Left lobe of liver (tissue), 2 donors: ENCODE measurements around the gene REG3A. TPM values are rescaled to one million over a fixed set of nuclear protein-coding genes. Genes with fewer than 3 reads are reported as not detected.

Experiments
- ATAC-seq: fragments of 200-7000 bp; cut with Tn5 transposase; one replicate; pipeline ENCODE4 v1.9.1; 2020; ENCODE audit warnings: mild to moderate bottlenecking, moderate library complexity
- DNase-seq: peaks from one replicate; pipeline ENCODE4 v3.0.0-alpha.2; 2020; ENCODE audit warnings: low spot score
- total RNA-seq: library from RNA; stranded (reverse); gene quantifications from one replicate; pipeline ENCODE4 v1.2.1, GENCODE V29; 2021
- donor health status: DM: no; HTN: no; CAD: no; lungs with moderate emphysema.
- donor health status: DM: no; HTN: yes; CAD: no.

Gene REG3A
- total RNA-seq, 1 donor from 2014 or later: 0.45 TPM

DNA sequence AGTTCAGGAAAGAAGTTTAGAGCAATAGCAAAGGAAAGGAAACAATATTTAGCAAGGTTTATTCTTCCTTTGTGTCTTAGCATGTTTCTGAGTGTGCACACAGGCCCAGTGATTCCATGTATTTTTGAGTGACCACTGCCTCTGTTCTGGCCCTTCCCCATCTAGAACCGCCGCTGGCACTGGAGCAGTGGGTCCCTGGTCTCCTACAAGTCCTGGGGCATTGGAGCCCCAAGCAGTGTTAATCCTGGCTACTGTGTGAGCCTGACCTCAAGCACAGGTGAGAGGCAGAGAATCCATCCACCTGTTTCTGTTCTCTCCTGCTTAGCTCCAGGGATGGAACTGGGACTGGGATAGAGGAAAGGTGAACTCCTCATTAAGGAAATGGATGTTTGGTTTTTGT lies 36.9 kb downstream of the REG3A start:
- no peak for DNase-seq
- no peak for ATAC-seq

DNA sequence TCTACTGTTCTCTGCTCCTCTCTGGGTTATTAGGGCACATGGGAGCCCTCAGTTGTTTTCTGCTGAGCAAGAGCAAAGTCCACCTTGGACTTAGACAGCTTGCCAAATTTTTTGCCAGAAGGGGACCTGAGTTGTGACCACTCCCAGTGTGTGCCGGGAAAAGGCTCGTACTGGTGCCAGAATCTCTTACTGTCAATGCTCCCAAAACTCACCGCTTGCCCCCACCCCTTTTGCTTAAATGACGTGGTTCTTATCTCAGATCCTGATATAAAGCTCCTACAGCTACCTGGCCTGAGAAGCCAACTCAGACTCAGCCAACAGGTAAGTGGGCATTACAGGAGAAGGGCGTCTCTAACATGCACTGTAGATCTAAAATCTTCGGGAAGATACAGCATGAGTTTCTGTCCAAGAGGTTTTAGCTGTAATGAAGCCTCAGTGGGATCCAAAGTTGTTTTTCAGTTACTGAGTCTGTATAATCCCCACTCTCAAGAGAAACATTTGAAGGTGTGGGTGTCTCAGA lies 39.3 kb downstream of the REG3A start, which contains the start of gene REG1A:
TSS of gene REG1A (plus strand) at position 295 of the 520 bp plus-strand sequence. CDS start 374 bp downstream, outside the sequence.
- ATAC-seq (no peak), DNase-seq (no peak)

DNA sequence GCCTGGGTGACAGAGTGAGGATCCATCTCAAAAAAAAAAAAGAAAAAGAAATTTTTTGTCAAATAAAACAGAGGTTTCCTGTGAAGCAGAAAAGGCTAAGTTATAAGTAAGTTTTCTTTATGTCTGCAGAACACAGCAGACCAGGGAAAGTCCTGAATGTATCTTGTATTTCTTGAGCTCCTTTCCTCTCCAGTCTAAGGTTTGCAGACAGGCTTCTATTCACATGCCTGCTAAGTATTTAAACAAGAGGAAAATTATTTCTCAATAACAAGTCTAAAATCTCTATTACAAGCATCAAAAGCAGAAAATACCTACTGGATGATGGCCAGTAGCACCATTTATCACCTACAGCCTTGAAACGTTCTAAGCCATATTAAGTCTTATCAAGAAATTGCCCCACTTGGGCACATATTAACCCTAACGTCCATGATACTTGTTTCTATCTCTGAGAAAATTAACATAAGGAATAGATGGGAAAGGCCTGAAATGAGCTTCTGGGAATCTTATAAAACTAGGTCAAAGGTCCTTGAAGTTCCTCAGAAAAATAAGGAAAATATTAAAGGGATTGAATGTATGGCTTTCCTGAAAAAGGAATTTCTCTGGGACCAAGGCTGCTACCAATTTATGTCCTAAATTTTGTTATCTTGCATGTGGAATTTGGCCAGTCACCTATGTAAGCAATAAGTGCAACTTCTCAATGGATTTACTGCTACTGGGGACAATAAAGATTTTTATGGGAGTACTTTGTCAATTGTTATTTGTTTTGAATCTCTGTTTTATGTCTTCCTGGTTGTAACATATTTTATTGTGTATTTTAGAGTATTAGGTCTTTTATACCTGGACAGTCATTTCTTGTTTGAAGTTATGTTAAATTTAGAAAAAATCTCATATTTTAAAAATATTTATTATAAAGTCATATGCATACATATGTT lies 42.3 kb downstream of the REG3A start:
- ATAC-seq (no peak), DNase-seq (no peak)

GRCh38 chr2:79114797-79115494 lies 44.6 kb downstream of the REG3A start:
- no peak for DNase-seq
- no peak for ATAC-seq

- no peak for ATAC-seq
- no peak for DNase-seq
These were observed 47.3 kb downstream of the REG3A start for GRCh38 chr2:79112269-79112668.

Other genes starting within 250 kb of the REG3A start
- gene REG3G, start 134.1 kb downstream of the REG3A start, total RNA-seq: 0.53 TPM
- 4.9 TPM for gene REG1B, start 71.8 kb downstream of the REG3A start, total RNA-seq
- gene REG1A, start 39.3 kb downstream of the REG3A start, total RNA-seq: 8.9 TPM